Transverse colon (tissue), 4 donors: ENCODE data around the gene PARM1. TPM values are rescaled to one million over a fixed set of nuclear protein-coding genes. Genes with fewer than 3 reads are reported as not detected.

ENCODE experiments used
- DNase-seq: peaks from one replicate; pipeline ENCODE4 v3.0.0-alpha.2; 2019
- H3K27ac ChIP-seq, 4 donors: fragments of 200-600 bp; sonication (generic); 2 replicates each; pipeline ENCODE4 v1.5.1; 2016 to 2018; ENCODE audit warnings: inconsistent platforms in 4 of 4
- H3K27me3 ChIP-seq: fragments of 200-600 bp; sonication (generic); 2 replicates; pipeline ENCODE4 v1.5.1; 2017; ENCODE audit warnings: inconsistent platforms
- H3K36me3 ChIP-seq, 4 donors: fragments of 200-600 bp; sonication (generic); 2 replicates each; pipeline ENCODE4 v1.5.1; 2017 to 2019; ENCODE audit warnings: inconsistent platforms in 4 of 4
- H3K4me1 ChIP-seq, 4 donors: fragments of 200-600 bp; sonication (generic); 2 replicates each; pipeline ENCODE4 v1.5.1; 2017 to 2020; ENCODE audit warnings: inconsistent platforms in 4 of 4
- H3K4me3 ChIP-seq, 4 donors: fragments of 200-600 bp; sonication (generic); 1 replicate in 1 of 4; 2 replicates in 3 of 4; pipeline versions ENCODE4 v1.5.1 to v1.6.1; 2017 to 2019; ENCODE audit warnings: inconsistent platforms in 4 of 4
- H3K9me3 ChIP-seq, 2 donors: fragments of 200-600 bp; sonication (generic); 2 replicates each; pipeline ENCODE4 v1.5.1; 2017 to 2019; ENCODE audit warnings: inconsistent platforms in 2 of 2
- EP300 ChIP-seq: sonication (generic); formaldehyde crosslinking; IDR thresholded peaks from one replicate; pipeline ENCODE4 v1.6.1; 2017; ENCODE audit warnings: antibody characterized with exemption, low read depth
- POLR2A ChIP-seq: fragments of 450-650 bp; IDR thresholded peaks from one replicate; pipeline ENCODE4 v1.6.1; 2016; ENCODE audit warnings: antibody characterized with exemption, mild to moderate bottlenecking, moderate library complexity
- POLR2AphosphoS5 ChIP-seq, 3 donors: sonication (generic); formaldehyde crosslinking; IDR thresholded peaks; one replicate each; pipeline ENCODE4 v1.6.1; 2016; ENCODE audit warnings: antibody characterized with exemption in 3 of 3
- WGBS, 2 donors: methylation state at CpG; one replicate each; pipeline ENCODE4 v1.1.5; 2018; ENCODE audit warnings: low coverage in 1 of 2; 5-methylcytosine and 5-hydroxymethylcytosine counted together
- in situ Hi-C, 4 donors: fragments of 200-750 bp; cut with MboI; loops; one replicate each; pipeline versions ENCODE4 v1.15.0 to v1.15.1; 2017; ENCODE audit warnings: low sequenced_read_pairs in 3 of 4, low pct_ligation_motif_present in 1 of 4, low pct_unique_long_range_greater_than_20kb in 1 of 4
- intact Hi-C: fragments of 100-400 bp; cut with DNase I; formaldehyde crosslinking; loops from one replicate; pipeline ENCODE4 v1.15.1; 2023; ENCODE audit warnings: low total_unique reads
- total RNA-seq, 4 donors: library from RNA; depleted of rRNA; stranded (reverse); fragments of >200 nt; gene quantifications; one replicate each; pipeline ENCODE4 v1.1.0, GENCODE V29; 2016
- TF ChIP-seq, protein P1 (sequence below), 5 experiments: fragments of 200-600 bp in 3 of 5; fragments of 450-650 bp in 2 of 5; sonication (generic) in 3 of 5; IDR thresholded peaks; 1 replicate in 2 of 5; 2 replicates in 3 of 5; pipeline ENCODE4 v1.5.1; 2016 to 2017; ENCODE audit warnings: antibody characterized with exemption in 5 of 5, inconsistent platforms in 3 of 5, mild to moderate bottlenecking in 2 of 5, moderate library complexity in 1 of 5

The PARM1 gene
- total RNA-seq, 4 donors from 2014 or later: 61.7 to 183 (median 120) TPM

DNA sequence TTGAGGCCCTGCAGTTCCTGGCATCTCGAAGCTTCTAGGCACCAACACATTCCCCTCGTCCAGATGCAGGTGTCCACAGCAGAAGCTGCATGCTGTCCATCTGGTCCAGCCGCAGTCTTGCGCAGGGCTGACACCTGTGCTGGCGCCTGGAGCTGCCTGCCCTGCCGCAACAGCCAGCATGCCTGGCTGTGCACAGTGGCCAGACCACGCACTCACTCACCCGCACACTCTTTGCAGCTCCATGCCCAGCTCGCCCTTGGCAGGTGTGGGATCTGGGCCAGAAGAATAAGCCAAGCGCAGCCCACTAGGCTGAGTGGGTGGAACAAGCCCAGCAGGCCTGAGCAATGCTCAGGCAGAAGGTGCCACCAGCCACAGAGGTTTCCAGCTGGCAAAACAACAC is 125.6 kb downstream of the PARM1 start:
- H3K4me3 ChIP-seq: no peak overlapping the region
- in situ Hi-C loops (no loop called here), intact Hi-C loops (no loop called here)
- no peak overlapping the region for H3K27ac ChIP-seq
- no peaks in the 10 kb centered on the region for H3K4me1 ChIP-seq
- no peaks in the 10 kb centered on the region for H3K36me3 ChIP-seq
- 90% methylated on average over 8 of the region's 10 CpGs; no CpG with 5 or more reads in 1 of the 2 donors for WGBS, 2 donors
- H3K9me3 ChIP-seq: no peaks in the 10 kb centered on the region
- DNase-seq: no peak
- TF ChIP-seq, protein P1, sequence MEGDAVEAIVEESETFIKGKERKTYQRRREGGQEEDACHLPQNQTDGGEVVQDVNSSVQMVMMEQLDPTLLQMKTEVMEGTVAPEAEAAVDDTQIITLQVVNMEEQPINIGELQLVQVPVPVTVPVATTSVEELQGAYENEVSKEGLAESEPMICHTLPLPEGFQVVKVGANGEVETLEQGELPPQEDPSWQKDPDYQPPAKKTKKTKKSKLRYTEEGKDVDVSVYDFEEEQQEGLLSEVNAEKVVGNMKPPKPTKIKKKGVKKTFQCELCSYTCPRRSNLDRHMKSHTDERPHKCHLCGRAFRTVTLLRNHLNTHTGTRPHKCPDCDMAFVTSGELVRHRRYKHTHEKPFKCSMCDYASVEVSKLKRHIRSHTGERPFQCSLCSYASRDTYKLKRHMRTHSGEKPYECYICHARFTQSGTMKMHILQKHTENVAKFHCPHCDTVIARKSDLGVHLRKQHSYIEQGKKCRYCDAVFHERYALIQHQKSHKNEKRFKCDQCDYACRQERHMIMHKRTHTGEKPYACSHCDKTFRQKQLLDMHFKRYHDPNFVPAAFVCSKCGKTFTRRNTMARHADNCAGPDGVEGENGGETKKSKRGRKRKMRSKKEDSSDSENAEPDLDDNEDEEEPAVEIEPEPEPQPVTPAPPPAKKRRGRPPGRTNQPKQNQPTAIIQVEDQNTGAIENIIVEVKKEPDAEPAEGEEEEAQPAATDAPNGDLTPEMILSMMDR (IDR thresholded peaks at IDR 0.05): no peak
- TF ChIP-seq EP300 (no peak), POLR2AphosphoS5 (IDR thresholded peaks at IDR 0.05) (no peak), POLR2A (no peak)
- no peaks in the 10 kb centered on the region for H3K27me3 ChIP-seq

DNA sequence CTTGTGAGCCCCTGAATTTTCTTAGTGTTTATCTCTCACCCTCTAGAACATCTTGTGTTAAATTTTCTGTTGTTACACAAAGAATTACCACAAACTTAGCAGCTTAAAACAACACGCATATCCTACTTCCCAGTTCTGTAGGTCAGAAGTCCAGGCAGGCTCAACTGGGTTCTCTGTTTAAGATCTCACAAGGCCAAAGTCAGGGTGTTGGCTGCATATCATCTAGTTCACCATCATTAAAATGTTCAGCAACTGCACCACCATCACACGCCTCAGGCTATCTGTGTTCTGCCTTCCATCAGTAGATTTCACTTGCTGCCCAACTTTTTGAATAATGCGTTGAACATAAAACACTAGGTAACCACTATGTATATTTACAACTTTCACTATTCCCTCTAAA is 130.5 kb downstream of the PARM1 start:
- no peak for TF ChIP-seq EP300
- TF ChIP-seq POLR2AphosphoS5 (IDR thresholded peaks at IDR 0.05): no peak
- TF ChIP-seq, protein P1 (IDR thresholded peaks at IDR 0.05): no peak
- no peak for TF ChIP-seq POLR2A
- 89 to 94% methylated on average over 3 of the region's 3 CpGs for WGBS, 2 donors
- Histone ChIP-seq H3K4me1 (no peaks in the 10 kb centered on the region), H3K36me3 (no peaks in the 10 kb centered on the region), H3K27ac (no peak overlapping the region), H3K27me3 (no peaks in the 10 kb centered on the region), H3K9me3 (no peaks in the 10 kb centered on the region), H3K4me3 (no peak overlapping the region)
- intact Hi-C loops (no loop called here), in situ Hi-C loops (no loop called here)
- DNase-seq: no peak

DNA sequence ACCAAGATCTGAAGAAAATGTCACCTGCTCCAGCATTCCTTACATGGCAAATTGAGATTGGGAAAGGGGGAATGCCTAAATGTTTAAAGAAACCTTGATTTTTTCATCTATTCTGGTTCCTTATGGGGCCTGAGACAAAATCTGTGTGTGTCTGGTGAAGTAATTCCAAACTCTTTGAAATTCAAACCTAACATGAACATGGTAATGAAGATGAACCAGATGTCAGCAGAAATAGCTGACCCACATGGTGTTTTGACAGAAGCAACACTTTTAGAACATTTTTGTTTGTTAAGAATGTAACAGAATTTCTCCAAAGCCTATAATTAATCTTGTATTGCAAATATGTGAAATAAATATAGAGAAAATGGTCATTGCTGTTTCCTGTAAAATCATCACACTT is 133.0 kb downstream of the PARM1 start:
- no peak for DNase-seq
- H3K27ac ChIP-seq: no peak overlapping the region
- no peaks in the 10 kb centered on the region for H3K4me1 ChIP-seq
- no peaks in the 10 kb centered on the region for H3K27me3 ChIP-seq
- in situ Hi-C loops: no loop called here
- intact Hi-C loops: no loop called here
- TF ChIP-seq, protein P1 (IDR thresholded peaks at IDR 0.05): no peak
- TF ChIP-seq POLR2A: no peak
- TF ChIP-seq POLR2AphosphoS5 (IDR thresholded peaks at IDR 0.05): no peak
- TF ChIP-seq EP300: no peak
- no peaks in the 10 kb centered on the region for H3K9me3 ChIP-seq
- H3K36me3 ChIP-seq: no peaks in the 10 kb centered on the region
- H3K4me3 ChIP-seq: no peak overlapping the region

DNA sequence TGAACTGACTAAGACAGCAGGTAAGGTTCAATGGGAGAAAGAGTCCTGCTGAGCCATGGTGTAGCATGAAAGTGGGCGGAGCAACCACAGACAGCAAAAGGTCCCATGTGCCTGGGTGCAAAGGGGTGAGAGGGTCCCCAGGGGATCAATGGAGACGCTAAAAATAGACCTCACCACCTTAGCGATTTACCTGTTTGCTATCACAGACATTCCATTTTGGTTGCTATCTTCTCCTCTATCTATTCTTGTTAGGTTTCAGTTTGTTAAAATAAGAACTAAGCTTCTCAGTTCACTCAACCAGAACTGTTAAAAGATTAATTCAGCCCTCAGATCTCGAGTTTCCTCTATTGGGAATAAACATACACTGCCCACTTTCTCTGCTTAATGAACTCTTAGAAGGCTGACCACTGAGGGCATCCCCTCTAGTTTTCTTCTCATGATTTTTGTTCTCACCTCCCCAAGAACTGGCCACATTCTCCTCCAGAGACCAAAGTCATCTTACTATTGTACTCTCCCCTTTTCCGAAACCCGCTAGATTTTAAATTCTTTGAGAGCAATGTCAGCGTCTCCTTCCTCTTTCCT is 136.7 kb downstream of the PARM1 start:
- in situ Hi-C loops (no loop called here), intact Hi-C loops (no loop called here)
- no peak for TF ChIP-seq EP300
- no peak for TF ChIP-seq POLR2A
- TF ChIP-seq POLR2AphosphoS5 (IDR thresholded peaks at IDR 0.05): no peak
- TF ChIP-seq, protein P1 (IDR thresholded peaks at IDR 0.05): no peak
- Histone ChIP-seq H3K27me3 (no peaks in the 10 kb centered on the region), H3K27ac (no peak overlapping the region), H3K4me1 (no peaks in the 10 kb centered on the region), H3K4me3 (no peak overlapping the region), H3K36me3 (no peaks in the 10 kb centered on the region), H3K9me3 (no peaks in the 10 kb centered on the region)
- DNase-seq: no peak
- WGBS, 2 donors: 79 to 82% methylated on average over 6 to 7 of the region's 7 CpGs
